Trophoblast cell (in vitro differentiated cells and primary cell): ENCODE results near the gene RNASEH2B.

Source experiments
- DNase-seq, 2 donors: peaks; one replicate each; pipeline ENCODE4 v3.0.0-alpha.2; 2016
- H2AFZ ChIP-seq: 2 replicates; pipeline ENCODE4 v1.6.1; 2013; ENCODE audit warnings: low read length, moderate library complexity, mild to moderate bottlenecking; ENCODE audit not compliant: insufficient read depth, poor library complexity
- H2AK5ac ChIP-seq: 2 replicates; pipeline ENCODE4 v1.6.1; 2013; ENCODE audit warnings: mild to moderate bottlenecking, low read length
- H2BK120ac ChIP-seq: 2 replicates; pipeline ENCODE4 v1.6.1; 2013; ENCODE audit warnings: low read length, mild to moderate bottlenecking, moderate library complexity; ENCODE audit not compliant: insufficient read depth, poor library complexity
- H2BK12ac ChIP-seq: 2 replicates; pipeline ENCODE4 v1.6.1; 2013; ENCODE audit warnings: mild to moderate bottlenecking, low read length, moderate library complexity
- H2BK5ac ChIP-seq: 2 replicates; pipeline ENCODE4 v1.6.1; 2013; ENCODE audit warnings: low read length, low read depth, moderate library complexity, mild to moderate bottlenecking; ENCODE audit not compliant: poor library complexity
- H3K14ac ChIP-seq: 2 replicates; pipeline ENCODE4 v1.6.1; 2013; ENCODE audit warnings: mild to moderate bottlenecking, low read length
- H3K18ac ChIP-seq: 2 replicates; pipeline ENCODE4 v1.6.1; 2013; ENCODE audit warnings: mild to moderate bottlenecking, low read length
- H3K23ac ChIP-seq: 2 replicates; pipeline ENCODE4 v1.6.1; 2013; ENCODE audit warnings: low read length
- H3K27ac ChIP-seq: 2 replicates; pipeline ENCODE4 v1.5.1; 2013; ENCODE audit warnings: low read depth, mild to moderate bottlenecking, inconsistent platforms, low read length, moderate library complexity
- H3K27me3 ChIP-seq: 2 replicates; pipeline ENCODE4 v1.6.1; 2013; ENCODE audit warnings: inconsistent platforms, mild to moderate bottlenecking, low read length, moderate library complexity; ENCODE audit not compliant: insufficient read depth
- H3K36me3 ChIP-seq, 2 experiments: 1 replicate in 1 of 2; 2 replicates in 1 of 2; pipeline ENCODE4 v1.6.1; 2013; ENCODE audit warnings: low read length in 2 of 2, mild to moderate bottlenecking in 2 of 2, moderate library complexity in 1 of 2; ENCODE audit not compliant: insufficient read depth in 2 of 2, control insufficient read depth in 1 of 2
- H3K4ac ChIP-seq: 2 replicates; pipeline ENCODE4 v1.6.1; 2013; ENCODE audit warnings: low read depth, mild to moderate bottlenecking, low read length, moderate library complexity
- H3K4me1 ChIP-seq, 2 experiments: 1 replicate in 1 of 2; 2 replicates in 1 of 2; pipeline ENCODE4 v1.6.1; 2013; ENCODE audit warnings: low read length in 2 of 2, mild to moderate bottlenecking in 2 of 2, moderate library complexity in 1 of 2; ENCODE audit not compliant: insufficient read depth in 2 of 2, control insufficient read depth in 1 of 2
- H3K4me2 ChIP-seq: 2 replicates; pipeline ENCODE4 v1.6.1; 2013; ENCODE audit warnings: inconsistent platforms, mild to moderate bottlenecking, low read length, moderate library complexity
- H3K4me3 ChIP-seq: 2 replicates; pipeline ENCODE4 v1.5.1; 2013; ENCODE audit warnings: mild to moderate bottlenecking, low read depth, low read length, inconsistent platforms
- H3K79me1 ChIP-seq: one replicate; pipeline ENCODE4 v1.6.1; 2013; ENCODE audit warnings: low read length
- H3K79me2 ChIP-seq: 2 replicates; pipeline ENCODE4 v1.6.1; 2013; ENCODE audit warnings: low read length, mild to moderate bottlenecking; ENCODE audit not compliant: control insufficient read depth, insufficient read depth, poor library complexity
- H3K9ac ChIP-seq: 2 replicates; pipeline ENCODE4 v1.6.1; 2013; ENCODE audit warnings: mild to moderate bottlenecking, low read length
- H3K9me3 ChIP-seq: 2 replicates; pipeline ENCODE4 v1.6.1; 2013; ENCODE audit warnings: low read depth, mild to moderate bottlenecking, control low read depth, inconsistent platforms, low read length; ENCODE audit not compliant: insufficient read depth
- H4K12ac ChIP-seq: 2 replicates; pipeline ENCODE4 v1.6.1; 2013; ENCODE audit warnings: low read depth, mild to moderate bottlenecking, low read length, moderate library complexity
- H4K8ac ChIP-seq: 2 replicates; pipeline ENCODE4 v1.6.1; 2013; ENCODE audit warnings: low read depth, mild to moderate bottlenecking, low read length, moderate library complexity
- H4K91ac ChIP-seq: one replicate; pipeline ENCODE4 v1.6.1; 2013; ENCODE audit warnings: low read depth, mild to moderate bottlenecking, low read length, moderate library complexity
- WGBS: extraction: QIAGEN DNeasy Blood & Tissue Kit; methylation state at CpG from one replicate; pipeline ENCODE4 v1.1.7; 2013; ENCODE audit warnings: missing lambda C conversion rate; ENCODE audit not compliant: insufficient read length, insufficient coverage; ENCODE audit errors: extremely low coverage; 5-methylcytosine and 5-hydroxymethylcytosine counted together

The RNASEH2B gene

GRCh38 chr13:50883728-50884127 lies 25.9 kb upstream of the RNASEH2B start:
- Histone ChIP-seq H2BK120ac (no peak overlapping the region), H2AK5ac (no peak overlapping the region), H3K27me3 (no peaks in the 10 kb centered on the region), H4K8ac (no peak overlapping the region), H3K9me3 (no peaks in the 10 kb centered on the region), H2AFZ (no peak overlapping the region), H3K27ac (no peak overlapping the region), H3K79me1 (no peaks in the 10 kb centered on the region), H3K18ac (no peak overlapping the region), H2BK5ac (no peak overlapping the region), H3K4ac (no peak overlapping the region), H3K4me2 (no peak overlapping the region), H3K4me1 (no peaks in the 10 kb centered on the region), H4K12ac (no peak overlapping the region), H3K23ac (no peak overlapping the region), H3K9ac (no peak overlapping the region), H4K91ac (no peak overlapping the region), H3K79me2 (no peaks in the 10 kb centered on the region), H3K4me3 (no peak overlapping the region), H2BK12ac (no peak overlapping the region), H3K14ac (no peak overlapping the region), H3K36me3 (no peaks in the 10 kb centered on the region)
- no CpG with 5 or more reads among the region's 1 CpG for WGBS
- no peak for DNase-seq

GRCh38 chr13:50884265-50884664 lies 25.3 kb upstream of the RNASEH2B start:
- no peaks in the 10 kb centered on the region for H3K9me3 ChIP-seq
- H3K79me1 ChIP-seq, result no peaks in the 10 kb centered on the region
- no peaks in the 10 kb centered on the region for H3K27me3 ChIP-seq
- no peak overlapping the region for H3K14ac ChIP-seq
- H3K4ac ChIP-seq, result no peak overlapping the region
- WGBS, result no CpG with 5 or more reads among the region's 1 CpG
- H2BK12ac ChIP-seq, result no peak overlapping the region
- H4K8ac ChIP-seq, result no peak overlapping the region
- no peaks in the 10 kb centered on the region for H3K4me1 ChIP-seq
- no peak overlapping the region for H2AFZ ChIP-seq
- H3K23ac ChIP-seq, result no peak overlapping the region
- no peak overlapping the region for H4K12ac ChIP-seq
- no peak overlapping the region for H2BK120ac ChIP-seq
- H2AK5ac ChIP-seq, result no peak overlapping the region
- H3K27ac ChIP-seq, result no peak overlapping the region
- H2BK5ac ChIP-seq, result no peak overlapping the region
- no peaks in the 10 kb centered on the region for H3K79me2 ChIP-seq
- no peak overlapping the region for H3K18ac ChIP-seq
- H3K4me2 ChIP-seq, result no peak overlapping the region
- H3K36me3 ChIP-seq, result no peaks in the 10 kb centered on the region
- no peak overlapping the region for H3K9ac ChIP-seq
- H4K91ac ChIP-seq, result no peak overlapping the region
- DNase-seq, result no peak
- no peak overlapping the region for H3K4me3 ChIP-seq

- Histone ChIP-seq H4K8ac (no peak overlapping the region), H3K9ac (no peak overlapping the region), H3K4me2 (no peak overlapping the region), H3K18ac (no peak overlapping the region), H3K27ac (no peak overlapping the region), H2BK12ac (no peak overlapping the region), H2AK5ac (no peak overlapping the region), H3K4me3 (no peak overlapping the region), H4K91ac (no peak overlapping the region), H3K79me1 (no peaks in the 10 kb centered on the region), H4K12ac (no peak overlapping the region), H3K36me3 (no peaks in the 10 kb centered on the region), H3K14ac (no peak overlapping the region), H2BK120ac (no peak overlapping the region), H2BK5ac (no peak overlapping the region), H2AFZ (no peak overlapping the region), H3K27me3 (no peaks in the 10 kb centered on the region), H3K4me1 (no peaks in the 10 kb centered on the region), H3K79me2 (no peaks in the 10 kb centered on the region), H3K23ac (no peak overlapping the region), H3K9me3 (no peaks in the 10 kb centered on the region), H3K4ac (no peak overlapping the region)
- no peak for DNase-seq
- 100% methylated on average over 2 of the region's 7 CpGs for WGBS
Observed at GRCh38 chr13:50887151-50887550, 22.4 kb upstream of the RNASEH2B start.

GRCh38 chr13:50888362-50888761 lies 21.2 kb upstream of the RNASEH2B start:
- Histone ChIP-seq H3K27me3 (no peaks in the 10 kb centered on the region), H4K91ac (no peak overlapping the region), H3K14ac (no peak overlapping the region), H3K79me1 (no peaks in the 10 kb centered on the region), H2BK120ac (no peak overlapping the region), H3K36me3 (no peaks in the 10 kb centered on the region), H2BK12ac (no peak overlapping the region), H3K27ac (no peak overlapping the region), H3K4ac (no peak overlapping the region), H3K79me2 (no peaks in the 10 kb centered on the region), H2AFZ (no peak overlapping the region), H2AK5ac (no peak overlapping the region), H3K4me3 (no peak overlapping the region), H3K9me3 (no peaks in the 10 kb centered on the region), H2BK5ac (no peak overlapping the region), H3K4me2 (no peak overlapping the region), H3K23ac (no peak overlapping the region), H4K8ac (no peak overlapping the region), H3K18ac (no peak overlapping the region), H3K9ac (no peak overlapping the region), H3K4me1 (no peaks in the 10 kb centered on the region), H4K12ac (no peak overlapping the region)
- no peak for DNase-seq
- WGBS, result no CpG with 5 or more reads among the region's 1 CpG
